H9 (cell line): ENCODE data around the gene BRD3OS. TPM values are rescaled to one million over a fixed set of nuclear protein-coding genes. Genes with fewer than 3 reads are reported as not detected.

Experiments used
- DNase-seq: peaks from one replicate; pipeline ENCODE4 v3.0.0-alpha.2; 2017
- H2AFZ ChIP-seq: one replicate; pipeline ENCODE4 v1.6.1; 2013; ENCODE audit warnings: mild to moderate bottlenecking, low read length, control low read depth, moderate library complexity
- H2AK5ac ChIP-seq: 2 replicates; pipeline ENCODE4 v1.6.1; 2013; ENCODE audit warnings: low read length, control low read depth, mixed read lengths; ENCODE audit not compliant: insufficient read length
- H2BK120ac ChIP-seq: one replicate; pipeline ENCODE4 v1.6.1; 2013; ENCODE audit warnings: low read depth, mild to moderate bottlenecking, low read length, control low read depth, inconsistent platforms; ENCODE audit not compliant: poor library complexity, severe bottlenecking
- H2BK12ac ChIP-seq: 2 replicates; pipeline ENCODE4 v1.6.1; 2013; ENCODE audit warnings: low read length, control low read depth, mixed read lengths, low read depth; ENCODE audit not compliant: insufficient read length
- H2BK15ac ChIP-seq: 2 replicates; pipeline ENCODE4 v1.6.1; 2013; ENCODE audit warnings: low read depth, low read length, control low read depth
- H2BK20ac ChIP-seq: one replicate; pipeline ENCODE4 v1.6.1; 2013; ENCODE audit warnings: low read depth, mild to moderate bottlenecking, low read length, control low read depth, inconsistent platforms; ENCODE audit not compliant: poor library complexity, severe bottlenecking
- H2BK5ac ChIP-seq: 2 replicates; pipeline ENCODE4 v1.6.1; 2013; ENCODE audit warnings: low read length, control low read depth, mixed read lengths; ENCODE audit not compliant: insufficient read length
- H3K14ac ChIP-seq: 2 replicates; pipeline ENCODE4 v1.6.1; 2013; ENCODE audit warnings: low read length, control low read depth; ENCODE audit not compliant: insufficient read depth
- H3K18ac ChIP-seq: 2 replicates; pipeline ENCODE4 v1.6.1; 2013; ENCODE audit warnings: low read depth, mild to moderate bottlenecking, mixed read lengths, low read length, control low read depth; ENCODE audit not compliant: insufficient read length
- H3K23ac ChIP-seq: 2 replicates; pipeline ENCODE4 v1.6.1; 2013; ENCODE audit warnings: low read length, control low read depth, mixed read lengths, low read depth; ENCODE audit not compliant: insufficient read length
- H3K23me2 ChIP-seq: 2 replicates; pipeline ENCODE4 v1.6.1; 2013; ENCODE audit warnings: low read depth, mild to moderate bottlenecking, mixed read lengths, low read length, control low read depth; ENCODE audit not compliant: insufficient read length, poor library complexity, severe bottlenecking
- H3K27ac ChIP-seq: 2 replicates; pipeline ENCODE4 v1.5.1; 2013; ENCODE audit warnings: low read length, control low read depth, mixed read lengths, low read depth; ENCODE audit not compliant: insufficient read length
- H3K27me3 ChIP-seq: 2 replicates; pipeline ENCODE4 v1.6.1; 2013; ENCODE audit warnings: low read length, control low read depth, inconsistent platforms; ENCODE audit not compliant: insufficient read depth
- H3K4ac ChIP-seq: 2 replicates; pipeline ENCODE4 v1.6.1; 2013; ENCODE audit warnings: low read depth, mild to moderate bottlenecking, control low read depth, inconsistent platforms, low read length, moderate library complexity
- H3K4me1 ChIP-seq: 2 replicates; pipeline ENCODE4 v1.6.1; 2013; ENCODE audit warnings: low read length, control low read depth, inconsistent platforms; ENCODE audit not compliant: insufficient read depth
- H3K4me2 ChIP-seq: 2 replicates; pipeline ENCODE4 v1.6.1; 2013; ENCODE audit warnings: low read length, control low read depth, mixed read lengths; ENCODE audit not compliant: insufficient read length, insufficient read depth
- H3K56ac ChIP-seq: 2 replicates; pipeline ENCODE4 v1.6.1; 2013; ENCODE audit warnings: low read depth, mild to moderate bottlenecking, mixed read lengths, low read length, control low read depth; ENCODE audit not compliant: insufficient read length
- H3K79me1 ChIP-seq: 2 replicates; pipeline ENCODE4 v1.6.1; 2013; ENCODE audit warnings: low read depth, mild to moderate bottlenecking, moderate library complexity, low read length, control low read depth, inconsistent platforms; ENCODE audit not compliant: insufficient read depth, poor library complexity, severe bottlenecking
- H3K79me2 ChIP-seq: 2 replicates; pipeline ENCODE4 v1.6.1; 2013; ENCODE audit warnings: low read length, control low read depth, inconsistent platforms; ENCODE audit not compliant: insufficient read depth
- H3K9ac ChIP-seq: 2 replicates; pipeline ENCODE4 v1.6.1; 2013; ENCODE audit warnings: low read length, control low read depth, mixed read lengths; ENCODE audit not compliant: insufficient read length; ENCODE audit errors: extremely low read depth
- H3K9me3 ChIP-seq: one replicate; pipeline ENCODE4 v1.6.1; 2013; ENCODE audit warnings: low read depth, low read length, inconsistent platforms; ENCODE audit not compliant: control insufficient read depth
- H3T11ph ChIP-seq: one replicate; pipeline ENCODE4 v1.6.1; 2013; ENCODE audit warnings: mild to moderate bottlenecking, low read length, control low read depth, inconsistent platforms
- H4K20me1 ChIP-seq: one replicate; pipeline ENCODE4 v1.6.1; 2013; ENCODE audit not compliant: control insufficient read depth, insufficient read length, insufficient read depth
- H4K5ac ChIP-seq: 2 replicates; pipeline ENCODE4 v1.6.1; 2013; ENCODE audit warnings: low read depth, mild to moderate bottlenecking, mixed read lengths, low read length, control low read depth; ENCODE audit not compliant: insufficient read length
- H4K8ac ChIP-seq: replicated peaks from 2 replicates; pipeline ENCODE4 v1.6.1; 2013; ENCODE audit warnings: low read length, control low read depth, mixed read lengths, low read depth; ENCODE audit not compliant: insufficient read length
- H4K91ac ChIP-seq: 2 replicates; pipeline ENCODE4 v1.6.1; 2013; ENCODE audit warnings: low read depth, mild to moderate bottlenecking, moderate library complexity, mixed read lengths, low read length, control low read depth; ENCODE audit not compliant: insufficient read length
- H3K27ac Mint-ChIP-seq, 3 experiments: 2 replicates in 2 of 3; 3 replicates in 1 of 3; pipeline ENCODE4 v1.8.0; 2020 to 2021; ENCODE audit warnings: mixed read lengths in 3 of 3, mild to moderate bottlenecking in 1 of 3, moderate library complexity in 1 of 3
- H3K27me3 Mint-ChIP-seq: 2 replicates; pipeline ENCODE4 v1.8.0; 2021; ENCODE audit warnings: low read depth, mild to moderate bottlenecking, moderate library complexity, mixed read lengths
- H3K36me3 Mint-ChIP-seq, 3 experiments: 2 replicates in 2 of 3; 3 replicates in 1 of 3; pipeline ENCODE4 v1.8.0; 2020 to 2021; ENCODE audit warnings: low read depth in 3 of 3, mixed read lengths in 3 of 3; ENCODE audit not compliant: insufficient read depth in 1 of 3
- H3K4me1 Mint-ChIP-seq, 2 experiments: 2 replicates each; pipeline ENCODE4 v1.8.0; 2020; ENCODE audit warnings: mixed read lengths in 2 of 2
- H3K4me3 Mint-ChIP-seq, 2 experiments: 2 replicates in 1 of 2; 3 replicates in 1 of 2; pipeline ENCODE4 v1.8.0; 2020 to 2021; ENCODE audit warnings: mild to moderate bottlenecking in 2 of 2, mixed read lengths in 2 of 2, moderate library complexity in 1 of 2
- H3K9me3 Mint-ChIP-seq, 2 experiments: 2 replicates in 1 of 2; 3 replicates in 1 of 2; pipeline ENCODE4 v1.8.0; 2020; ENCODE audit warnings: mild to moderate bottlenecking in 2 of 2, mixed read lengths in 2 of 2, moderate library complexity in 1 of 2
- CTCF ChIP-seq: fragments of 200-600 bp; sonication (generic); conservative IDR thresholded peaks from 3 replicates; pipeline ENCODE4 v1.8.0; 2021; ENCODE audit warnings: antibody characterized with exemption, mild to moderate bottlenecking
- WGBS: extraction: QIAGEN DNeasy Blood & Tissue Kit; methylation state at CpG from one replicate; pipeline ENCODE4 v1.1.7; 2013; ENCODE audit warnings: missing lambda C conversion rate, low lambda C conversion rate, mixed read lengths; ENCODE audit not compliant: insufficient read length; ENCODE audit errors: extremely low coverage; 5-methylcytosine and 5-hydroxymethylcytosine counted together
- total RNA-seq: library from RNA; stranded (reverse); gene quantifications from 2 replicates; pipeline ENCODE4 v1.2.1, GENCODE V29; 2021

BRD3OS gene
- total RNA-seq, 1 experiment from 2014 or later: 16.4 TPM

GRCh38 chr9:134059661-134060395 lies 34.5 kb downstream of the BRD3OS start:
- H3K18ac ChIP-seq: peak overlapping the region; percentile 54
- no peak overlapping the region for H2BK12ac ChIP-seq
- H3K27me3 Mint-ChIP-seq: no peaks in the 10 kb centered on the region
- H2BK120ac ChIP-seq: no peak overlapping the region
- no peak; the same call in 2 of the 3 replicates for TF ChIP-seq CTCF
- no peaks in the 10 kb centered on the region for H3K4me1 ChIP-seq
- no peak overlapping the region for H2BK5ac ChIP-seq
- no peak overlapping the region for H4K5ac ChIP-seq
- peak; percentile 24 for DNase-seq
- no peaks in the 10 kb centered on the region for H3K27me3 ChIP-seq
- H3K79me1 ChIP-seq: peaks cover 6% of the 10 kb centered on the region
- no peak overlapping the region for H3K27ac ChIP-seq
- peaks cover 2 to 20% (median 6%) of the 10 kb centered on the region in 3 experiments; a peak in 5 of 7 replicates for H3K36me3 Mint-ChIP-seq
- peaks cover 3% of the 10 kb centered on the region for H4K20me1 ChIP-seq
- no peak overlapping the region for H3K4ac ChIP-seq
- peaks cover 17 to 42% of the 10 kb centered on the region in 2 experiments for H3K4me1 Mint-ChIP-seq
- H3K9me3 ChIP-seq: no peaks in the 10 kb centered on the region
- H3T11ph ChIP-seq: no peak overlapping the region
- no peak overlapping the region for H2BK15ac ChIP-seq
- peaks cover 77% of the 10 kb centered on the region; the same call in 1 of the 2 replicates for H3K79me2 ChIP-seq
- no peak overlapping the region for H2AK5ac ChIP-seq
- no peak overlapping the region; the same call in 1 of the 2 replicates for H3K14ac ChIP-seq
- no peak overlapping the region for H4K91ac ChIP-seq
- H2BK20ac ChIP-seq: no peak overlapping the region
- H3K27ac Mint-ChIP-seq: peak overlapping the region; percentile 48 to 76 (median 54); a peak in 2 of 7 replicates
- WGBS: no CpG with 5 or more reads among the region's 17 CpGs
- no peak overlapping the region for H3K56ac ChIP-seq
- no peaks in the 10 kb centered on the region for H3K9me3 Mint-ChIP-seq
- H3K23ac ChIP-seq: no peak overlapping the region
- no peak overlapping the region for H2AFZ ChIP-seq
- no peak overlapping the region for H4K8ac ChIP-seq
- H3K4me2 ChIP-seq: no peak overlapping the region
- H3K9ac ChIP-seq: no peak overlapping the region
- H3K23me2 ChIP-seq: no peaks in the 10 kb centered on the region
- no peak overlapping the region for H3K4me3 Mint-ChIP-seq
